CD4-positive, alpha-beta T cell treated with Interferon gamma for 1 hour (primary cell): ENCODE results near the gene LENG1.
A peak's percentile ranks its signal among the peaks of the same experiment; 100 is the strongest.
"Not testable (repeated sequence)": the region's sequence is repeated elsewhere in the genome, so short reads cannot be mapped to it uniquely, and the experiment has no call there.

Experiments used
- DNase-seq: peaks from one replicate; pipeline ENCODE4 v3.0.0-alpha.2; 2020

LENG1 gene

DNA sequence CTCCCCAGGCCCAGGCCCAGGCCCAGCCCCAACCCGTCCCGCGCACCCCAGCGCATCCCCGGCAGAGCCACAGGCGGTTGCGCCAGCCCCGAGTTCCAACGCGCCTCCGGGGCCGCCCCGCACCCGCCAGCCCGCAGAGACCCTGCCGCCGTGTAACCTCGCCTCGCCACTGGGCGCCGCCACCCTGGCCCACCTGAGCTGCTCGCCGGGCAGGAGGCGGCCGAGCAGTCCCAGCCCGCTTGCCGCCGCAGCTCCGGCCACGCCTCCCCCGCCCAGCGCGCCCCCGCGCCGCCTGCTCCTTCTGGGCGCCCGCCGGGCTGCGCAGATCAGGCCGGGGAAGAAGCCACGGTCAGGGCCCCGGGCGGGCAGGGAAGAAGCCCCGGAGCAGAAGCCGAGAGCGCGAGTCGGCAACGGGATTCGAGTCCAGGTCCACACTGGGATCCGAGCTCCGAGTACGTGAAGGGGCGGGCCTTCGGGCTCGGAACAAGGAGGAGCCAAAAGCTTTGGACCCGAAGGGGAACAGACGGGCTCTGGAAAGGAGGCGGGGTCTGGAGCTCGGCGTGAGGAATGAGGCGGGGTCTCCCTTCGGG, 29.7 kb upstream of the LENG1 start, which contains the start of gene MBOAT7:
Gene MBOAT7 (minus strand): TSS at position 436 of the 590 bp plus-strand sequence. CDS start 1,072 bp downstream, outside the sequence.
- no peak for DNase-seq

DNA sequence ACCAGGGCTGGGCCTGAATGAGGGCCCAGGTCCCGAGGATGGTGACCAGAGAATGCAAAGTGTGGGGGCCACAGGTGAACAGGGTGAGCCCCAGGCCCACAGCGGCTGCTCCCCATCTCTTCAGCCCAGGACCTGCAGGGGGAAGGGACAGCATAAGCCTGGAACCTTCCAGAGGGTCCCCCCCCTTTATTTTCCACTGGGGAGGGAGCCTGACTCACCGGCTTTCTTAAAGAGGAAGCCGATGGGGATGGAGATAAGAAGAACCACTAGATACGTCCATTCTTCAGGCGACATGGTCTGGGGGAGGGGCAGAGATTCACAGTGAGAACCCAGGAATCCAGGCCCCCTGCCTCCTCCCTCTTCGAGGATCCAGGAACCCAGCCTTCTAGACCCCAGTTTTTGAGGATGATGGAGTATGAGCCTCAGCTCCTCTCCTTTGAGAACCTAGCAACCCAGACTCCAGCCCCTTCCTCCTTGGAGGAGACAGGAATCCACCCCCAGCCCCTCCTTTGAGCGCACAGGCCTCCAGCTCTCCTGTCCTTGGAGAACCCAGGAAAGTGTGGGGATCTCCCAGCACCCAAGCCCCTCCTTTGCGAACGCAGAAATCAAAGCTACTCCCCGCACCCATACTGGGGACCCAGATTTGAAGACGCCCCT, 28.8 kb upstream of the LENG1 start:
- peak; percentile 65 for DNase-seq

DNA sequence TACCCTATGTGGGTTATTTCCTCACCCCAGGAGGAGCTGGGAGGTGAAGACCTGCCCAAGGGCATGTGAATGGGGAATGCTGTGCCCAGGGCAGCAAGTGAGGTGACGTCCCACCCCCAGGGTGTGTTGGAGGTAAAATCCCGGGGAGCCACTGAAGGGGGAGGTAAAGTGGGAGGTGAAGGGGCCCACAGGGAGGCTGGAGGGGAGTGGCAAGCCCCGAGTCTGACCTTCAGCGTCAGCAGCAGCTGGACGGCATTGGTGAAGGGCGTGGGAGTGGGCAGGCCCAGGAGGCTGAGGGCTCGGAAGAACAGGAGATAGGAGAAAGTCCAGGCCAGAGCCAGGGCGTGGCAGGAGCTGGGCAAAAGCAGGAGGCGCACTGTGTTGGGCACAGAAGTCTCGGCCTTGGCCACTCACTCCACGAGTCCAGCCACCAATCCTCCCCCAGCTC, 27.4 kb upstream of the LENG1 start:
- DNase-seq = no peak

DNA sequence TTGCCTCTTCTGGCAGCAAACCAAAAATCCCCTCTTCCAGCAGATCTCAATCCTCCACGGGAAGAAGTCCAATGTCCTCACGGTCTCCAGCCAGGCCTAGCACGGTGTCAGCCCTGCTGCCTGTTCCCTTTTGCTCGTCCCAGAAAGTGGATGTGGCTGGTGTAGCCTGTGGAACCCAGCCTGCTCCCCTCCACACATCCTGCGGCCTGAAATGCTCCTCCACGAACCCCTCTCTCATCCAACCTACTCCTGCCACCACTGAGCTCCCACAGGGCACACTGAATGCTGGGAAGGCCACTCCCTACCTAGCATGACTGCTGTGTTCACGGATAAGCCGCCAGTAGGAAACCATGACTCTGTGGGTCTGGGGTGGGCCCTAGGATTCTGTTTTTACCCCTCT, 26.8 kb upstream of the LENG1 start:
- DNase-seq = no peak

DNA sequence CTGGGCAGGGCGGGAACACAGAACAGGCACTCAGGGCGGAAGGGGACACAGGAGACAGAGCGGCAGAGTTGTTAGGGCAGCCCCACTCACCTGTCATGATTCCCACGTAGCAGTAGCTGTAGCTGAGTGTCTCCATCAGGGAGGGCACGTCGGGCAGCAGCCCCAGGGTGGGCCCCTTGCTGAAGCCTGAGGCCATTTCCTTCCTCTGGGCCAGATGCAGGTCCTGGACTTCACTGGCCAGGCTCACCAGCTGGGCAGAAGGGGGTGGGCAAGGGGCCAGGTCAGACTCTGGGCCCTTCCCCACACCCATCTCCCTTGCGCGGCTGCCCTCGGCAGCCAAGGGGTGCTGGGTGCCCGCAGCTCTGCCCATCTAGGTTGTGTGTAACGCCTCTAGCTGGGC, 23.9 kb upstream of the LENG1 start:
- DNase-seq = no peak

DNA sequence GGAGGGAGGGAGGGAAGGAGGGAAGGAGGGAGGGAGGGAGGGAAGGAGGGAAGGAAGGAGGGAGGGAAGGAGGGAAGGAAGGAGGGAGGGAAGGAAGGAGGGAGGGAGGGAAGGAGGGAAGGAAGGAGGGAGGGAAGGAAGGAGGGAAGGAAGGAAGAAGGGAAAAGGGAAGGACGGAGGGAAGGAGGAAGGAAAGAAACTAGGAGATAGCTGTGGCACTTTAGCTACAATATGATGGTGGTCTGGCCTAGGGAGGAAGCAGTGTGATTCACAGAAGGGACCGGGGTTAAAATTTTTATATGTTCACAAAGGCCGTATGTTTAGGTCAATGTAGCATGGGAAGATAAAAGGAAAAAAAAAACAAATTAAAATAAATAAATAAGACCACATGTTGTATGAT, 22.4 kb upstream of the LENG1 start:
- not testable (repeated sequence) for DNase-seq

DNA sequence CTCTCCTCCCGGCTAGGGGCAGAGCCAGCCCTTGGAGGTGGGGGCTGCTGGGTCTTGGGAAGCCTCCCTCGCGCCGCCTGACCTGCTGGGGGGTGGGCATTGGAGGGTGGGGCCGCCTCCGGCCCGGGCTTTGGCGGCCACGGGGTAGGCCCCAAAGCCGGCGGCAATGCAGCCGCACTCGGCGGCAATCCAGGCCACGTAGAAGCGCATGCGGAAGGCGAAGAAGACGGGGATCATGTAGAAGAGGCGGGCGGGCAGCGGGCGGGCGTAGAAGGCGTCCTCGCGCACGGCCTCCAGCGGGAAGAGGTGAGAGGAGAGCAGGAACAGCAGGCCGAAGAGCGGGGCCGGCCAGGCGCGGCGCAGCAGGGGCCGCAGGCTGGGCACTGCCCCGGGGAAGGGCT, 21.2 kb upstream of the LENG1 start:
- DNase-seq = no peak

DNA sequence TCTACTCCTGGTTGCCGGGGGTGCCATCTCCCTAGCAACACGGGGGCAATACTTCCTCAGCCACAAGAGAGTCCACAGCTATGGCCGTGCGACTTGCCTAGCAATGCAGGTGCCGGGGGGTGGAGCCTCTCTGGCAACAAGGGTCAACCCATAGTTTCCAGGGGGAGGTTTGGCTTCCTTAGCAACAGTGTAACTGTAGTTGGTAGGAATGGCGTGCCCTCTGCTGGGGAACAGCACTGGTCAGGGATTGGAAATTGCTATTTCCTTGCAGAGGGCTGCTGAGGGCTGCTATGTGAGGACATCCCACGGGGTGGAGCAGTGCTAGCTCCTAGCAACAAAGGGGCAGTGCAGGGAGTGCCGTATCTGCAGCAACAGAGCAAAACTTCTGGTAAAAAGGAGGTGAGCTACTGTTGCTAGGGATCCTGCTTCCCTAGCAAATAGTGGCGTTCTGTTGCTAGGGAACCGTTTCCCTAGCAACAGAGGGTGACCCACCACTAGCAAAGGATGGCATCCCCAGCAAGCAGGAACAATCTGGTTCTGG, 20.5 kb upstream of the LENG1 start:
- peak; percentile 31 for DNase-seq

DNA sequence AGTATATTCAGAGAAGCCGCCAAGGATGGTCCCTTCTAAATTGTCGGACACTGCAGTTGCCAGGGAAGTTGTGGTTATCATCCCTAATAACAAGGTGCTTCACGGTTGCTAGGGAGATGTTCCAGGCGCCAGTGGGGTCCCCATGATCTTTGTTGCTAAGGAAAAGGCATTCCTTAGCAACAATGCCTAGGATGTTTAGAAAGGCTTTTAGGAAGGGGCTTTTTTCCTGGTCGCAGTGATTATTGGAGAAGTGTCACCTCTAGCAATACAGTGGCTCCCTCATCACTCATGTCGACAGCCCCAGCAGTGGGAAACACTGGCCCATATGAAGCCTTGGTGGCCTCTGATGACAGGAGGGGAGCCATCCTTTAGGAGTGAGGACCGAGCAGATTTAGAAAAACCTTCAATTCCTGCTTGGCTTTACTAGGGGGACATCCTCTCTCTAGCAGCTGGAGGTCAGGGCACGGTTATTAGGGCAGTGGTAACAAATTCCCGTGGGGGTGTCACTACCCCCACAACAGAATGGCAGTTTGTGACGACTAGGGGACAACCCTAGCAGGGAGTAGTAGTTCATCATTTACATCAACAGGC, 19.8 kb upstream of the LENG1 start:
- DNase-seq = no peak

DNA sequence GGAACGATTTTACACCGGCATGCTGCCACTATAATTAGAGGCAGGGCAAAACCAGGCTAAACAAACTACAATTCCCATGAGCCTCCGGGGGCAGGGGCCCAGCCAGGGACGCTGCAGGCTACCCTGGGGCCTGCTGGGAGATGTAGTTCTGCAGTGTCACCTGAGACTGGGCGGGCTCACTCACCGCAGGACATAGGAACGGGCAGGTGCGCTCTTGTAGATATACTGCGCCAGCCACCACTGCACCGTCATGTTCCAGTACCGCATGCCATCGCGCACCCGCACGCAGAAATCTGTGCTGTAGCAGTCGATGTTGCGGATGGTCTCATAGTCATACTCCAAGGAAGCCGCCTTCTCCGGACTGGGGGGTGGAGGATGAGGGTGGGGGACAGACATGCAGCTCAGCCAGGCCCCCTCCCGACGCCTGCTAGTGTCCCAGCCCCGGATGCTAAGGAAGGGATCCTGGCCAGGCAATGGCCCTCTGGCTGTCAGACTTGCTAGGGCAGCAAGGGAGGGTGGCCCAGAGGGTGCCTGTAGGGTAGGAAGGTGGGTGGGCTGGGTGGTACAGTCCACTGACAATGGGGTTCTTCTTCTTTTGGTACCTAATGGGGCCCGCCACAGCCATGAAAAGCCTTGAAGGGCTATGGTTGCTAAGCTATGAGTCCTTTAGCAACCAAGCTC, 19.2 kb upstream of the LENG1 start:
- peak; percentile 35 for DNase-seq

DNA sequence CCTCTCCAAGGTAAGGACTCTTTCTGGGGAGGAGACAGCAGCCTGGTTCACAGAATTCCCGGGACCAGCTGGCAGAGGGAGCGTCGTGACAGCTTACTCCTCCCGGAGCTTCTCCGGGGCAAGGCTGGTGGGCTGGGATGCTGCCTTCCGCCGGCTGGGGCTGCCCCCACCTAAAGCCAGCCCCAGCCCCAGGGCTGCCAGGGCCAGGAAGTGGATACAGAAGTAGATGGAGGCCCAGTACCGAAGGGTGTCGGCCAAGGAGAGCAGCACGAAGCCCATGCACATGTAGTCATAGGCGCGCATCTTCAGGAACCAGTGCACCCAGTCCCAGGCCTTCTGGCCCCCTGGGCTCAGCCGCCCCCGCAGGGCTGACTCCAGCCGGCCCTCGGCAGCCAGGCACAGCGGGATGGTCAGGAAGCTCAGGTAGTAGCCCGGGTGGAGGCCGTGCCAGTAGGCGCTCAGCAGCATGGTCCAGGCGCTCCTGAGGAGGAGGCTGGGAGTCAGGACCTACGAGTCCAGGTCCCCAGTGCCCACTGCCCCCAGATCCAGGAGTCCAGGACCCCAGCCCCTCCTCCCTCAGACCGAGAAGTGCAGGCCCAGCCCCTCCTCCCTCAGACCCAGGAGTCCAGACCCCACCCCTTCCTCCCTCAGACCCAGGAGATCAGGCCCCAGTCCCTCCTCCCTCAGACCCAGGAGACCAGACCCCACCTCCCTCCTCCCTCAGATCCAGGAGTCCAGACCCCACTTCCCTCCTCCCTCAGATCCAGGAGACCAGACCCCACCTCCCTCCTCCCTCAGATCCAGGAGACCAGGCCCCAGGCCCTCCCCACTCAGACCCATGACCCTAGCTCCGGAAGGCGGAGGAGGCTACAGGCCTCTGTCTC, 14.7 kb upstream of the LENG1 start:
- DNase-seq = no peak

DNA sequence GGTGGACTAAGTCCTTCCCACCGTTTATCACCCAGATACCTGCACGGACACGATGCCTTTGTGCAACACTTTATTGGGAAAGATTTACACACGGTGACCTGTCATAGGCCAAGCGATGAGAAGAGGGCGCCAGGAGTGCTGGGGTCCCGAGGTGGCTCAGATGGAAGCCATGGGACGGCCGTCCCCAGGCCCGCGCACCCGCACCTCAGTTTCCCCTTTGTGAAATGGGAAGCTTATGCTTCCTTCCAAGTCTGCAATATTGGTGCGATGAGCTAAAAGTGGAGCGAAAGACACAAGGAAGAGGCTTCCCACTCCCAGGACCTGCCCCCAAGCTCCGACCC, 13.8 kb upstream of the LENG1 start:
- DNase-seq = no peak

DNA sequence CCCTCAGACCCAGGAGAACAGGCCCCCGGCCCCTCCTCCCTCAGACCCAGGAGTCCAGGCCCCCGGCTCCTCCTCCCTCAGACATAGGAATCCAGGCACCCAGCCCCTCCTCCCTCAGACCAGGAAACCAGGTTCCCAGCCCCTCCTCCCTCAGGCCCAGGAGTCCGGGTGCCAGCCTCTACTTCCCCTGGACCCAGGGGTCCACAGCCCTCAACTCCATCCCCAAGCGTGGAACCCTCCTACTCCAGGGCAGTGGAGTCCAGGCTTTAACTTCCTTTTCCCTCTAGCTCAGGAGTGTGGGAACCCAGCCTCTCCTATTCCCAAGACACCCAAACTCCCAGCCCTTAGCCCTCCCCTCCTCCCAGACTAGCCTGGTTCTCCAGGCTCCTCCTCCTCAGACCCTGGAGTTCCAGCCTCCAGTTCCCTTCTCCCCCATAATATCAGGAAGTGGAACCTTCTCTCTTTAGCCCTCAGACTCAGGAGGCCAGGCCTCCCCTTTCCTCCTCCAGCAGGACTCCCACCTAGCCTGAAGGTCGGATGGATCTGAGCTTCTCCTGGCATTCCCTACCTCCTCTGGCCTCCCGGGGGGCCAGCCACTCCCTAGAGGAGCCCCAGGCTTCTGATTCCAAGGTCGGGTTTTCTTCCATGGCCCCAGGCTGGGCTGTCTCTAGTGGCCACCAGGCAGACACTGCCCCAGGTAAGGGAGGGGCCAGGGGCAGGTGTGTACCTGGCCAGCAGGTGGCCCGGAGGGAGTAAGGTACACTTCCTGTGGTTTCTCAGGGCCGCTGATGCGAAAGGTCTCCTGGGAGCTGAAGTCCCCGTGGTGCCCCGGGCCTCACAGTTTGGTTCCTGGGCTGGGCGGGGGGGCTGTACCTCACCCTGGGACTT, 13.2 kb upstream of the LENG1 start, which contains the start of gene TMC4:
Gene TMC4 (minus strand): TSS at position 690 of the 888 bp plus-strand sequence. CDS start 43 bp downstream, at position 647.
- no peak for DNase-seq

DNA sequence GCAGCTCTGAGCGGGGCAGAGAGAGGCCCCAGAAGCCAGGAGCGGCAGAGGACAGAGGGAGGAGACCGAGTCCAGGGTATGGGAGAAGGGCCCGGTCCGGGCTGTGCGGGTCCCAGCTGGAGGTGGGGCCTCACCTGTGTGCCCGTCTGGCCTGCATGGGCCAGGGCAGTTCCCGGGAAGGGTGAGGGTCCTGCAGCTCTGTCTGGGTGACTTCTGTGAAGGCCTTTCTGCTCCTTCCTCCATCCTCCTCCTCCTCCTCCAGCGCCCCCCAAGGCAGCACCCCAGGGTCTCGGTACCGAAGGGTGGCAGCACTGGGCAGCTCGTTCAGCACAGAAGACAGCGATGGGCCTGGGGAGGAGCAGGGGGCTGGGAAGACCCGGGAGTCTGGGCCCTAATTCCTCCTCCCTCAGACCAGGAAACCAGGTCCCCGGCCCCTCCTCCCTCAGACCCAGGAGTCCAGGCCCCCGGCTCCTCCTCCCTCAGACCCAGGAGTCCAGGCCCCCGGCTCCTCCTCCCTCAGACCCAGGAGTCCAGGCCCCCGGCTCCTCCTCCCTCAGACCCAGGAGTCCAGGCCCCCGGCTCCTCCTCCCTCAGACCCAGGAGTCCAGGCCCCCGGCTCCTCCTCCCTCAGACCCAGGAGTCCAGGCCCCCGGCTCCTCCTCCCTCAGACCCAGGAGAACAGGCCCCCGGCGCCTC, 12.4 kb upstream of the LENG1 start:
- DNase-seq = not testable (repeated sequence)

DNA sequence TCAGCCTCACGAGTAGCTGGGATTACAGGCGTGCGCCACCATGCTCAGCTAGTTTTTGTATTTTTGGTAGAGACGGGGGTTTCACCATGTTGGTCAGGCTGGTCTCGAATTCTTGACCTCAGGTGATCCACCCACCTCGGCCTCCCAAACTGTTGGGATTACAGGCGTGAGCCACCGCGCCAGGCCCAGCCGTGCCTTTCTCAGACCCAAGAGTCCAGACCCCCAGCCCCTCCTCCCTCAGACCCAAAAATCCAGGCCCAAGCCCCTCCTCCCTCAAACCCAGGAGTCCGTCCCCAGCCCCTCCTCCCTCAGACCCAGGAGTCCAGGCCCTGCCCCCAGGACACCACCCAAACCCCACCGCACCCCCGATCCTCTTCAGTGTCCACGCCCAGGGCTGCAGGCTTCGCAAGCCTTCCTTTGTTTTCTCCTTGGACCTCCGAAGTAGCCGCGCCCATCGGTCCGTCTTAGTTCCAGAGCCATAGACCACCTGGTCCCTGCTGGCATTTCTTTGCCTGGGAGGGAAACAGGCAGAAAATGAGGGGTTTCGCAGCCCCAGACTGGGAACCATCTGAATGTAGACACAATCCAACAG, 9.7 kb upstream of the LENG1 start:
- DNase-seq = no peak

DNA sequence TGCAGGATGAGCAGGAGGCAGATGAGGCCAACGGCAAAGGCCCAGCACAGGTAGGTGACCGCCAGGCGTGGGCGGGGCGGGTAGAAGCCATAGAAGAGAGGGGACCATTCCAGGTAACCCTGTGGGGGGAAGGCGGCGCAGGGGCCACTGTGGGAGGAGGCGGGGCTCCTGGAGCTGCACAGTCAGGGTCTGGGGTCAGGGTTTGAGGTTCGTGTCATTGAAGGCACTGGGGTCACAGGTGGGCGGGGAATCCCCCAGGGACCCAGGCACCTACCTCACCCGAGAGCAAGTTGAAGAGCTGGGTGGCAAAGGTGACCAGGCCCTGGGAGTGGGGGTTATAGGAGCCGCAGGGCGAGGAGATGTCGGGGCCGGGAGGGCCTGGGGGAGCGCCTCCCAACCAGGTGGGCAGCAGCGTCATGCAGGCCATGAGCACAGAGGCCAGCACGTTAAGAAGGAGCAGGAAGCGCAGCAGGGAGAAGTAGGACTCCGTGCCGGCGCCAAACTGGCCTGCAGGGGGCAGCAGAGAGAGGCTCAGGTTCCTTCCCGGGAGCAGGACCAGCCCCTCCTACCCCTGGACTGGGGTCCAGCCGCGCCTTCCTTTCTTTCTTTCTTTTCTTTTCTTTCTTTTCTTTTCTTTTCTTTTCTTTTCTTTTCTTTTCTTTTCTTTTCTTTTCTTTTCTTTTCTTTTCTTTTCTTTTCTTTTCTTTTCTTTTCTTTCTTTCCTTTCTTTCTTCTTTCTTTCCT, 8.8 kb upstream of the LENG1 start:
- peak; percentile 83 for DNase-seq

DNA sequence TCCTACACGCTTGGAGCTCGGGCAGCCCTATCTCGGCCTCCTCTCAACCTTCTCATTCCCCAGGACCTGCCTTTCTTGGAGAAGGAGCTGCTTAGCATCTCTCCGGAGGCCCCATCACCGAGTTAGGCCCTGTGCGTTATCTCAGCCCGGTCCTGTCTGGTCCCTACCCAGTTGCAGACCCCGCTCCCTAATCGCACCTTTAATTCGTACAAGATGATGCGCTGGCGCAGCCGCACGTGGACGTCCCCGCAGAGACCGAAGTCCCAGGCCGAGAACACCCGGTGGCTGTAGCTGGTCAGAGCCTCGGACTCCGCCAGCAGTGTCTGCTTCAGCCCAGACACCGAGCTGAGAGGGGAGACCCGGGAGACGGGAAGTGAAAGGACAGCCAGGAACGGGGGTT, 5.7 kb upstream of the LENG1 start:
- no peak for DNase-seq

DNA sequence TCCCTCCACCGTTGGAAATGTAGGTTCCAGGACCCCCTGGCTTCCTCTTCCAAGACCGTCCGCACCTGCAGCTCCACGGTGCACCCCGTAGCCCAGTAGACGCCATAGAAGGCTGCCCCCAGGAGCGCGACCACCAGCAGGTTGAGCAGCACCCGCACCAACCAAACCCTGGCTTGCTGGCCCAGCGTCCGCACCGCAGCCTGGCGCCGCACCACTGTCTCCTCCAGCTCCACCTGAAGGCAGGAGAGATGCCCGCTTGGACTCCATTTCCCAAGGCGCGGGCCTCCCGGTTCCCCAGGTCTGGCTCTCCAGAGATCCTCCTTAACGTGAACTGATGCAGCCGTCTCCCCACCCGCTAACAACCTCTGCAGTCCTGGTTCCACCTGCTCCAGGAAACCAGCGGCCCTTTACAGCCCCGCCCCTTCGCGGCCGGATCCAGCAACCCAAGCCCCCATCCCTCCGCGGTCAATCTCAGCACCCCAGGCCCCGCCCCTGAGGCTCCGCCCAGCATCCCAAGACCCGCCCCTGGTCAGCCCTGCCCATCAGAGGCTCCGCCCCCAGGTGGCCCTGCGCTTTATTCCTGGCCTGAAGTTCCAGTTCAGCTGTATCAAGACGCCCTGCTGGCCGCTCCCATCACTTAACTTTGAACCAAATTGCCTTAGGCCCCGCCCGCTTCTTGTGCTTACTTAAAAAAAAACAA, 5.0 kb upstream of the LENG1 start:
- peak; percentile 59 for DNase-seq

DNA sequence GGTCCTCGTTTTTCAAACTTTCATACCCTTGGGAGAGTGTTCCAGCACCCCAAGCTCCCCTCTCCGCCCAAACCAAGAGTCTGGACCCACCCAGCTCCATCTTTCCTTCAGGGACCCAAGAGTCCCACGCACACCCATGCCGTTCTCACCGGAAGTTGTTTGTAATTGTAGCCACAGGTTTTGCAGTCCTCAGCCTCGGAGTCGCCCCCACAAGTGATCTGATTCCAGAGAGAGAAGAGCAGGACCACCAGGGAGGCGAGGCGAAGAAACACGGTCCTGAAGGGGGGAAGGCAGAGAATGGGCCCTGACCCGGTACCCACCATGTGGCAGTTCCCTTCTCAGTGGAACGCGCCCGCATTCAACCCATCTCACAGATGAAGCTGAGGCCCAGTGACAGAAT, 3.4 kb upstream of the LENG1 start:
- DNase-seq = no peak
